Pancreas (tissue), 10 donors: ENCODE data around the gene SCGN. TPM values are rescaled to one million over a fixed set of nuclear protein-coding genes. Genes with fewer than 3 reads are reported as not detected.

ENCODE experiments used
- ATAC-seq, 4 donors: fragments of 200-7000 bp; cut with Tn5 transposase; one replicate each; pipeline versions ENCODE4 v1.8.0 to v1.9.1; 2020; ENCODE audit warnings: mild to moderate bottlenecking in 4 of 4, moderate library complexity in 4 of 4
- DNase-seq, 6 donors: peaks; one replicate each; pipeline ENCODE4 v3.0.0-alpha.2; 2020
- FAIRE-seq: peaks from 2 replicates; lab custom pipeline; 2012; peaks lifted over from hg19 to GRCh38; lab: Jason Lieb, UNC
- H3K27ac ChIP-seq, 4 donors: fragments of 200-600 bp; sonication (generic); 1 replicate in 3 of 4; 2 replicates in 1 of 4; pipeline versions ENCODE4 v1.5.0 to v1.8.0; 2020
- H3K27me3 ChIP-seq, 4 donors: fragments of 200-600 bp; one replicate each; pipeline ENCODE4 v1.8.0; 2021
- H3K36me3 ChIP-seq, 3 donors: fragments of 200-600 bp; sonication (generic) in 1 of 3; one replicate each; pipeline versions ENCODE4 v1.5.0 to v1.8.0; 2020 to 2021
- H3K4me1 ChIP-seq, 3 donors: fragments of 200-600 bp; one replicate each; pipeline ENCODE4 v1.8.0; 2021
- H3K4me3 ChIP-seq, 4 donors: fragments of 200-600 bp; sonication (generic) in 2 of 4; one replicate each; pipeline versions ENCODE4 v1.5.0 to v1.8.0; 2020 to 2021
- H3K9me3 ChIP-seq, 4 donors: fragments of 200-600 bp; one replicate each; pipeline ENCODE4 v1.8.0; 2021
- CTCF ChIP-seq, 4 donors: fragments of 200-600 bp; sonication (generic) in 3 of 4; IDR thresholded peaks; one replicate each; pipeline versions ENCODE4 v1.5.0 to v1.8.0; 2021; ENCODE audit warnings: antibody characterized with exemption in 4 of 4
- WGBS, 2 donors: extraction: QIAGEN DNeasy Blood & Tissue Kit; methylation state at CpG; one replicate each; pipeline ENCODE4 v1.1.7; 2013; 5-methylcytosine and 5-hydroxymethylcytosine counted together
- intact Hi-C, 3 donors: fragments of 100-400 bp; cut with DNase I; formaldehyde crosslinking; loops; one replicate each; pipeline versions ENCODE4 v1.11.1 to v1.14.2; 2022
- polyA plus RNA-seq, 2 donors: library from polyadenylated mRNA; stranded (reverse); fragments of 200-250 nt; gene quantifications; one replicate each; pipeline ENCODE4 v1.2.3, GENCODE V29; 2013
- total RNA-seq, 6 donors: library from RNA; stranded (reverse); fragmentation: NEBNext Ultra II Directional in 4 of 6; extraction: Animal tissue kit (Norgen Biotek cat#: 25700) in 4 of 6; gene quantifications; one replicate each; pipeline versions ENCODE4 v1.2.1 to v1.2.4, GENCODE V29; 2021 to 2023
- donor health status: healthy with polysubstance abuse.
- donor health status: DM: no; HTN: no; CAD: no; lungs with moderate emphysema.
- donor health status: DM: no; HTN: no; CAD: no.
- donor health status: control.
- donor health status: control.
- donor health status: Bipolar disorder and iron deficiency.
- donor health status: DM: yes; HTN: yes; CAD: no.
- donor health status: DM: no; HTN: no; CAD: no.
- donor health status: DM: no; HTN: no; CAD: no.
- donor health status: DM: yes; HTN: yes; CAD: no.

SCGN gene
- total and polyA plus RNA-seq, 8 donors, result 13.4 to 224 (median 30.3) TPM

- DNase-seq, result no peak
- no peak for TF ChIP-seq CTCF (IDR thresholded peaks at IDR 0.05)
- intact Hi-C loops, result no loop called here
- Histone ChIP-seq H3K27me3 (no peaks in the 10 kb centered on the region), H3K9me3 (no peaks in the 10 kb centered on the region), H3K4me3 (no peak overlapping the region), H3K36me3 (no peaks in the 10 kb centered on the region), H3K27ac (no peak overlapping the region), H3K4me1 (no peaks in the 10 kb centered on the region)
- no peak for FAIRE-seq
- no peak for ATAC-seq
- 83 to 87% methylated on average over 5 of the region's 5 CpGs for WGBS, 2 donors
Measured at GRCh38 chr6:25608558-25609174, 43.3 kb upstream of the SCGN start.

GRCh38 chr6:25612666-25613065 is 39.3 kb upstream of the SCGN start:
- no peak for TF ChIP-seq CTCF (IDR thresholded peaks at IDR 0.05)
- 80 to 84% methylated on average over 3 of the region's 3 CpGs for WGBS, 2 donors
- no peak overlapping the region for H3K27ac ChIP-seq
- DNase-seq, result no peak
- no peak overlapping the region for H3K4me3 ChIP-seq
- no peak for FAIRE-seq
- no peaks in the 10 kb centered on the region for H3K27me3 ChIP-seq
- H3K9me3 ChIP-seq, result no peaks in the 10 kb centered on the region
- no peaks in the 10 kb centered on the region for H3K36me3 ChIP-seq
- intact Hi-C loops, result no loop called here
- no peak for ATAC-seq
- H3K4me1 ChIP-seq, result no peaks in the 10 kb centered on the region

DNA sequence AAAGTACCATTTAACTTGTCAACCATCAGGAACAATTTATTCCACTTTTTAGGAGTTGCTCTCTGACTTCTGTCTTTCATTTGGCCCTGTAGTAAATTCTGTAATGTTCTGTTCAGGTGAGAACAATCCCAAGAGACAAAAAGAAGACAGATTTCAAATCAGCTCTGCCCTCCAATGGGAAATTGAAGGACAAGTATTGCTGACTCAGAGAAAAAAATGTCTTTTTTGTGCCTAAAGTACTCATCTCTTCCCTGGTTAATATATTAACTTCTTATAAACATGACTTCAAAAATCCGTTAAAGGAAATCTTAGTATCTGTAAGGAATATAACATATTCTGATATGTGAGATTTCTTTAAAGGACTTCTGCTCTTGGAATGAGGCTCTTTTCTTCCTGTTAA is 38.6 kb upstream of the SCGN start:
- Histone ChIP-seq H3K4me1 (no peaks in the 10 kb centered on the region), H3K36me3 (no peaks in the 10 kb centered on the region), H3K4me3 (no peak overlapping the region), H3K27ac (no peak overlapping the region), H3K27me3 (no peaks in the 10 kb centered on the region), H3K9me3 (no peaks in the 10 kb centered on the region)
- no peak for ATAC-seq
- 50 to 59% methylated on average over 1 of the region's 1 CpG for WGBS, 2 donors
- intact Hi-C loops, result no loop called here
- TF ChIP-seq CTCF (IDR thresholded peaks at IDR 0.05), result no peak
- FAIRE-seq, result no peak
- DNase-seq, result no peak

- Histone ChIP-seq H3K36me3 (no peaks in the 10 kb centered on the region), H3K27ac (no peak overlapping the region), H3K9me3 (no peaks in the 10 kb centered on the region), H3K4me3 (no peak overlapping the region), H3K4me1 (no peaks in the 10 kb centered on the region), H3K27me3 (no peaks in the 10 kb centered on the region)
- FAIRE-seq (no peak), ATAC-seq (no peak), DNase-seq (no peak)
- 81 to 82% methylated on average over 4 of the region's 4 CpGs for WGBS, 2 donors
- no peak for TF ChIP-seq CTCF (IDR thresholded peaks at IDR 0.05)
- intact Hi-C loops, result no loop called here
Measured at GRCh38 chr6:25614052-25614451, 38.0 kb upstream of the SCGN start.

DNA sequence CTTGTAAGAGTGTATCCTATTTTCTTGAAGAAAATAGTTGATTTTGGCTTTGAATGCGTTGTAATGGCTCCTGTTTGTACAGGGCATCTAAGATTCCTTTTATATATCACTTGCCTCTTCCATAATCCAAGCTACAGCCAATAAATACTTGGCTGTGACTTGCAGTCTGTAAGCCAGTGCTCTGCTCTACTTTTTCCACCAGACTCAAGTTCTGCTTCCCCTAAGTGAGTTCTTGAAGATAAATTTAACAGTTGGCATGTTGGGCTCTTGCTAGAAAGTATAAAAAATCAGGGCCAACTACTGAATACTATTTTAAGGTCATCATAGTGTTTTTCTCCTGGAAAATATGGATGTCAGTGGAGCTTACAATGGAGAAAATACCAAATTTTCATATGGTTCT is 36.5 kb upstream of the SCGN start:
- 92% methylated on average over 1 of the region's 1 CpG for WGBS, 2 donors
- no peaks in the 10 kb centered on the region for H3K36me3 ChIP-seq
- no peaks in the 10 kb centered on the region for H3K27me3 ChIP-seq
- no peaks in the 10 kb centered on the region for H3K4me1 ChIP-seq
- FAIRE-seq, result no peak
- no peak overlapping the region for H3K27ac ChIP-seq
- intact Hi-C loops, result no loop called here
- ATAC-seq, result no peak
- no peak for TF ChIP-seq CTCF (IDR thresholded peaks at IDR 0.05)
- no peak for DNase-seq
- no peaks in the 10 kb centered on the region for H3K9me3 ChIP-seq
- no peak overlapping the region for H3K4me3 ChIP-seq
